Trophoblast cell (in vitro differentiated cells and primary cell): ENCODE results near the gene ABLIM2.

Source experiments
- DNase-seq, 2 donors: peaks; one replicate each; pipeline ENCODE4 v3.0.0-alpha.2; 2016
- H2AFZ ChIP-seq: 2 replicates; pipeline ENCODE4 v1.6.1; 2013; ENCODE audit warnings: low read length, moderate library complexity, mild to moderate bottlenecking; ENCODE audit not compliant: insufficient read depth, poor library complexity
- H2AK5ac ChIP-seq: 2 replicates; pipeline ENCODE4 v1.6.1; 2013; ENCODE audit warnings: mild to moderate bottlenecking, low read length
- H2BK120ac ChIP-seq: 2 replicates; pipeline ENCODE4 v1.6.1; 2013; ENCODE audit warnings: low read length, mild to moderate bottlenecking, moderate library complexity; ENCODE audit not compliant: insufficient read depth, poor library complexity
- H2BK12ac ChIP-seq: 2 replicates; pipeline ENCODE4 v1.6.1; 2013; ENCODE audit warnings: mild to moderate bottlenecking, low read length, moderate library complexity
- H2BK5ac ChIP-seq: 2 replicates; pipeline ENCODE4 v1.6.1; 2013; ENCODE audit warnings: low read length, low read depth, moderate library complexity, mild to moderate bottlenecking; ENCODE audit not compliant: poor library complexity
- H3K14ac ChIP-seq: 2 replicates; pipeline ENCODE4 v1.6.1; 2013; ENCODE audit warnings: mild to moderate bottlenecking, low read length
- H3K18ac ChIP-seq: 2 replicates; pipeline ENCODE4 v1.6.1; 2013; ENCODE audit warnings: mild to moderate bottlenecking, low read length
- H3K23ac ChIP-seq: 2 replicates; pipeline ENCODE4 v1.6.1; 2013; ENCODE audit warnings: low read length
- H3K27ac ChIP-seq: 2 replicates; pipeline ENCODE4 v1.5.1; 2013; ENCODE audit warnings: low read depth, mild to moderate bottlenecking, inconsistent platforms, low read length, moderate library complexity
- H3K27me3 ChIP-seq: 2 replicates; pipeline ENCODE4 v1.6.1; 2013; ENCODE audit warnings: inconsistent platforms, mild to moderate bottlenecking, low read length, moderate library complexity; ENCODE audit not compliant: insufficient read depth
- H3K36me3 ChIP-seq, 2 experiments: 1 replicate in 1 of 2; 2 replicates in 1 of 2; pipeline ENCODE4 v1.6.1; 2013; ENCODE audit warnings: low read length in 2 of 2, mild to moderate bottlenecking in 2 of 2, moderate library complexity in 1 of 2; ENCODE audit not compliant: insufficient read depth in 2 of 2, control insufficient read depth in 1 of 2
- H3K4ac ChIP-seq: 2 replicates; pipeline ENCODE4 v1.6.1; 2013; ENCODE audit warnings: low read depth, mild to moderate bottlenecking, low read length, moderate library complexity
- H3K4me1 ChIP-seq, 2 experiments: 1 replicate in 1 of 2; 2 replicates in 1 of 2; pipeline ENCODE4 v1.6.1; 2013; ENCODE audit warnings: low read length in 2 of 2, mild to moderate bottlenecking in 2 of 2, moderate library complexity in 1 of 2; ENCODE audit not compliant: insufficient read depth in 2 of 2, control insufficient read depth in 1 of 2
- H3K4me2 ChIP-seq: 2 replicates; pipeline ENCODE4 v1.6.1; 2013; ENCODE audit warnings: inconsistent platforms, mild to moderate bottlenecking, low read length, moderate library complexity
- H3K4me3 ChIP-seq: 2 replicates; pipeline ENCODE4 v1.5.1; 2013; ENCODE audit warnings: mild to moderate bottlenecking, low read depth, low read length, inconsistent platforms
- H3K79me1 ChIP-seq: one replicate; pipeline ENCODE4 v1.6.1; 2013; ENCODE audit warnings: low read length
- H3K79me2 ChIP-seq: 2 replicates; pipeline ENCODE4 v1.6.1; 2013; ENCODE audit warnings: low read length, mild to moderate bottlenecking; ENCODE audit not compliant: control insufficient read depth, insufficient read depth, poor library complexity
- H3K9ac ChIP-seq: 2 replicates; pipeline ENCODE4 v1.6.1; 2013; ENCODE audit warnings: mild to moderate bottlenecking, low read length
- H3K9me3 ChIP-seq: 2 replicates; pipeline ENCODE4 v1.6.1; 2013; ENCODE audit warnings: low read depth, mild to moderate bottlenecking, control low read depth, inconsistent platforms, low read length; ENCODE audit not compliant: insufficient read depth
- H4K12ac ChIP-seq: 2 replicates; pipeline ENCODE4 v1.6.1; 2013; ENCODE audit warnings: low read depth, mild to moderate bottlenecking, low read length, moderate library complexity
- H4K8ac ChIP-seq: 2 replicates; pipeline ENCODE4 v1.6.1; 2013; ENCODE audit warnings: low read depth, mild to moderate bottlenecking, low read length, moderate library complexity
- H4K91ac ChIP-seq: one replicate; pipeline ENCODE4 v1.6.1; 2013; ENCODE audit warnings: low read depth, mild to moderate bottlenecking, low read length, moderate library complexity
- WGBS: extraction: QIAGEN DNeasy Blood & Tissue Kit; methylation state at CpG from one replicate; pipeline ENCODE4 v1.1.7; 2013; ENCODE audit warnings: missing lambda C conversion rate; ENCODE audit not compliant: insufficient read length, insufficient coverage; ENCODE audit errors: extremely low coverage; 5-methylcytosine and 5-hydroxymethylcytosine counted together

The ABLIM2 gene

DNA sequence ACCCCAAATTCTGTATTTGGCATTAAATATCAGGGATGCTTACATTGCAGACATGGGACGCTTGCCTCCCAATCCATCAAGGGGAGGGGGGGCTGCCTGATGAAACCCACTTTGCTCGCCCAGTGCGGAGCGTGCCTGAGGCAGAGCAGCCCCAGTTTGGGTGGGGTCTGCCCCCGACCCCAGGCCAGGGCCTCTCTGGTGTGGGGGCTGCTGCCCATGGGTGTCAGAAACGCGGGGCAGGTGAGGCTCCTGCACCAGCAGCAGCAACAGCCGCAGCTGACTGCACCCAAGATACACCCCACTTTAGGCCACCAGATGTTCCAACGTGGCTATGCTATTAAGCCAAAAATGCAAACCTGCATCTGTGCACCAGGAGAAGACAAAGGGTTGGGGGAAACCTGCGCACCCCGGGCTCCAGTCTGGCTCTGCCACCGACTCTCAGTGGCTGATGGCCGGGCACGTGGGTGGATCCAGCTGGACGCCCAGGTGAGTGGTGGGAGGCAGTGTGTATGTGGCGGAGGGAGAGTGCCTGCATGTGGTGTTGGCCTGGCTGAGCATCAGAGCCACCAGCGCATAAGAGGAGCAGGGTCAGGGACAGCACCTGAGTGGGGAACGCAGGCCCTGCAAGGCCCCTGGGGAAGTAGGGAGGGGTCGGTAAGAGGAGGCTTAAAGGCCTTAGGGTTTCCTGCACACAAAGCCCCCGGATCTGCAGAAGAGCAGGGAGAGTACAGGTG is 86.2 kb downstream of the ABLIM2 start:
- Histone ChIP-seq H3K27me3 (no peaks in the 10 kb centered on the region), H3K23ac (no peak overlapping the region), H2BK120ac (no peak overlapping the region), H4K12ac (no peak overlapping the region), H3K79me2 (no peaks in the 10 kb centered on the region), H3K36me3 (no peaks in the 10 kb centered on the region), H3K14ac (no peak overlapping the region), H3K4me1 (no peaks in the 10 kb centered on the region), H3K9ac (no peak overlapping the region), H2BK12ac (no peak overlapping the region), H4K8ac (no peak overlapping the region), H3K4me3 (no peak overlapping the region), H3K79me1 (no peaks in the 10 kb centered on the region), H2AFZ (no peak overlapping the region), H3K27ac (no peak overlapping the region), H4K91ac (no peak overlapping the region), H3K4me2 (no peak overlapping the region), H3K4ac (no peak overlapping the region), H2BK5ac (no peak overlapping the region), H3K9me3 (peaks cover 5% of the 10 kb centered on the region), H2AK5ac (no peak overlapping the region), H3K18ac (no peak overlapping the region)
- no peak for DNase-seq
- WGBS, result no CpG with 5 or more reads among the region's 20 CpGs

DNA sequence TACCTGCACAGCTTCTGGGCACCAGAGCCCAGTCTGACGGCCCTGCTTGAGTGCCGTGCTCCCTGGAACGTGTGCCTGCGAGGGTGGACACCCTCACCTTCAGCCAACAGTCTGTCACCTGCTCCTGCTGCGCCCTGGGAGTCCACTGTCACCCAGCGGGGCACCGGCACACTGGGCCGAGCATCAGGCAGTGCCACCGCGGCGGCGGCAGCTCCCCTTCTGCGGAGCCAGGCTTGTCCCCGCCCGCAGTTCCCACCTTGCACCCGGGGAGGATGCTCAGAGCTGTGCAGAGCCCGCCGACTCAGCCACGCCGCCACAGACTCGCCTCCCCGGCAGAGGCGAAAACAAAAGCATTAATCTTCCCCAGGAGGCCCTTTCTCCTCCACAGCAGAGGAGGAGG is 86.8 kb downstream of the ABLIM2 start:
- H2AFZ ChIP-seq, result no peak overlapping the region
- no peak overlapping the region for H3K4ac ChIP-seq
- no peak overlapping the region for H3K9ac ChIP-seq
- no peaks in the 10 kb centered on the region for H3K79me1 ChIP-seq
- H3K4me3 ChIP-seq, result no peak overlapping the region
- H3K23ac ChIP-seq, result no peak overlapping the region
- H2AK5ac ChIP-seq, result no peak overlapping the region
- H3K4me1 ChIP-seq, result no peaks in the 10 kb centered on the region
- H3K79me2 ChIP-seq, result no peaks in the 10 kb centered on the region
- WGBS, result no CpG with 5 or more reads among the region's 23 CpGs
- H2BK12ac ChIP-seq, result no peak overlapping the region
- H3K4me2 ChIP-seq, result no peak overlapping the region
- no peak overlapping the region for H3K27ac ChIP-seq
- H3K9me3 ChIP-seq, result peaks cover 7% of the 10 kb centered on the region
- no peak overlapping the region for H3K14ac ChIP-seq
- no peaks in the 10 kb centered on the region for H3K36me3 ChIP-seq
- no peak overlapping the region for H4K91ac ChIP-seq
- no peak overlapping the region for H4K8ac ChIP-seq
- H4K12ac ChIP-seq, result no peak overlapping the region
- H2BK120ac ChIP-seq, result no peak overlapping the region
- DNase-seq, result no peak
- no peak overlapping the region for H3K18ac ChIP-seq
- H3K27me3 ChIP-seq, result no peaks in the 10 kb centered on the region
- H2BK5ac ChIP-seq, result no peak overlapping the region

DNA sequence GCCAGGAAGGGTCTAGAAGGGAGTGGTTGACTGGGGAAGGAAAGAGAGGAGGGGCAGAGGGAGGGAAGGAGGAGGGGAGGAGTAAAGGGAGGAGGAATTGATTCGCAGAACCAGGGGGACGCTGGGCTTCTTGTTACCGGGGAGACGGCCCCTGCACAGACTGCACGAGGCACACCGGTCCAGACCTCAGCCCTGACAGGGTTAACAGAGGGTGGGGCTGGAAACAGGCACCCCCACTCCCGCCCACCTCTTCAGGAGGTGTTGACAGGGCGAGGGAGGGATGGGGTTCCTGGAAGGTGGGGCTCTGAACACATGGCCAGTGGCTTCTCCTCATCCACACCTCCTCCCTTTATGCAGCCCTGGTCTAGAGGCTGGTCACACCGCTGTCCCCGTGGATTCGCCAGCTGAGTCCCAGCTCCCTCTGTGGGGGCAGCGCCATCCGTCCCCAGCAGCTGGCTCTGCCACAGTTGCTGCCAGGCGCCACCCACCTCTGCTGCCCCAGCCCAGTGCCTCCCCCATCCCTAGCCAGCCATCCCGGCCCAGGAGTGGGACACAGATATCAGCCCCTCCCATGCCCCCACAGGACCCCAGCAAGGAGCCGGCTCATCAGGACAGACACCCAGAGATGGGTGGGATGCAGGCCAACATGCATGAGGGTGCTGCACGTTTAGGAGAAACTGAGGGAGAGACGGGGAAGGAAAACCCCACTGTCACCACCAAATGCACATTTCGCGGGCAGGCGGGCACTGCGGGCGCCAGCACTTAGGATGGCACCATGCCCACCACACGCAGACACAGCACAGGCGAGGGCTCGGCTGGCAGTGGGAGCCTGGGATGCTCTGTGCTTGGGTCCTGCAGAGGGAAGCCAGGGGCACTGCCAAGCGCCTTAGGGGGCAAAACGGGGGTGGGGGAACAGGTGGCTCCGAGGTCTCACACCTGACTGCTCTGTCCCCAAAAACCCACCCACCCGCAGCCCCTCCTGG is 87.6 kb downstream of the ABLIM2 start:
- Histone ChIP-seq H3K4me2 (no peak overlapping the region), H3K9ac (no peak overlapping the region), H2AK5ac (no peak overlapping the region), H2BK120ac (no peak overlapping the region), H3K79me2 (no peaks in the 10 kb centered on the region), H3K9me3 (peaks cover 7% of the 10 kb centered on the region), H2BK5ac (no peak overlapping the region), H3K4me3 (no peak overlapping the region), H3K14ac (no peak overlapping the region), H4K12ac (no peak overlapping the region), H3K4me1 (no peaks in the 10 kb centered on the region), H3K79me1 (no peaks in the 10 kb centered on the region), H2AFZ (no peak overlapping the region), H3K36me3 (no peaks in the 10 kb centered on the region), H4K8ac (no peak overlapping the region), H4K91ac (no peak overlapping the region), H2BK12ac (no peak overlapping the region), H3K27me3 (no peaks in the 10 kb centered on the region), H3K27ac (no peak overlapping the region), H3K4ac (no peak overlapping the region), H3K18ac (no peak overlapping the region), H3K23ac (no peak overlapping the region)
- DNase-seq, result no peak
- WGBS, result no CpG with 5 or more reads among the region's 30 CpGs

DNA sequence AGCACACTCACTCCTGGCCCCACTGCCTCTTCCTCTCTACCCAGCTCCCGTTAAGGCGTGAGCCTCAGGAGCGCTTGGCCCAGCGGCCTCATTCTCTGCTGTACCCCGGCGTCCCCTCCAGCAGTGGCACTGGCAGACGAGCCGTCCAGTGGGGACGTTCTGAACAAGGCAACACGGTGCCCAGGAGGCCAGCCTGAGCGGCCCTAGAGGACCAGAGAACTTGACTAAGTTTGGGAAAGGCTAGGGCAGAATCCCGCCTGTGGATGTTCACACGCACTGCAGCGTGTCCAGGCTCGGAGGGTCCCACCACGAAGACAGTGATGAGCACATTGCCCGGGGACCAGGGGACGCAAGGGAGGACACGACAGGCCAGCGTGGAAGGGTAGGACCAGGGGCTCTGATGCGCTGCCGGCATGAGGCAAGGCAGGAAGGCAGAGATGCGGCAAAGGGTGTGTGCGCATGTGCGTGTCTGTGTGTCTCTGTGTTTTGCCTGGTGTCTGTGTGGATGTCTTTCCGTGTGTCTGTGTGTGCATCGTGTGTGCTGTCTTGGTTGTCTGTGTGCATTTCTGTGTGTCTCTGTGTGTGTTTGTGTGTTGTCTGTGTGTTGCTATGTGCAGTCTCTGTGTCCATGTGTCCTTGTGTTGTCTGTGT is 89.4 kb downstream of the ABLIM2 start:
- Histone ChIP-seq H3K23ac (no peak overlapping the region), H3K4me3 (no peak overlapping the region), H3K79me1 (no peaks in the 10 kb centered on the region), H3K4me1 (no peaks in the 10 kb centered on the region), H3K36me3 (no peaks in the 10 kb centered on the region), H3K27me3 (no peaks in the 10 kb centered on the region), H4K12ac (no peak overlapping the region), H3K4ac (no peak overlapping the region), H3K27ac (no peak overlapping the region), H4K8ac (no peak overlapping the region), H2BK12ac (no peak overlapping the region), H2AK5ac (no peak overlapping the region), H3K79me2 (no peaks in the 10 kb centered on the region), H3K9me3 (peaks cover 14% of the 10 kb centered on the region), H3K4me2 (no peak overlapping the region), H3K14ac (no peak overlapping the region), H3K18ac (no peak overlapping the region), H3K9ac (no peak overlapping the region), H2BK120ac (no peak overlapping the region), H2BK5ac (no peak overlapping the region), H4K91ac (no peak overlapping the region), H2AFZ (no peak overlapping the region)
- DNase-seq, result no peak
- whole genome bisulfite sequencing, result no CpG with 5 or more reads among the region's 27 CpGs
